ENCODE measurements around the gene SNRPA. TPM values are rescaled to one million over a fixed set of nuclear protein-coding genes. Genes with fewer than 3 reads are reported as not detected.

Gene SNRPA
- total and polyA plus RNA-seq, 2 of the 13 experiments (the other 11 are each of a cell fraction or from before 2014, with no cell fraction given): 59.6 to 162 TPM

DNA sequence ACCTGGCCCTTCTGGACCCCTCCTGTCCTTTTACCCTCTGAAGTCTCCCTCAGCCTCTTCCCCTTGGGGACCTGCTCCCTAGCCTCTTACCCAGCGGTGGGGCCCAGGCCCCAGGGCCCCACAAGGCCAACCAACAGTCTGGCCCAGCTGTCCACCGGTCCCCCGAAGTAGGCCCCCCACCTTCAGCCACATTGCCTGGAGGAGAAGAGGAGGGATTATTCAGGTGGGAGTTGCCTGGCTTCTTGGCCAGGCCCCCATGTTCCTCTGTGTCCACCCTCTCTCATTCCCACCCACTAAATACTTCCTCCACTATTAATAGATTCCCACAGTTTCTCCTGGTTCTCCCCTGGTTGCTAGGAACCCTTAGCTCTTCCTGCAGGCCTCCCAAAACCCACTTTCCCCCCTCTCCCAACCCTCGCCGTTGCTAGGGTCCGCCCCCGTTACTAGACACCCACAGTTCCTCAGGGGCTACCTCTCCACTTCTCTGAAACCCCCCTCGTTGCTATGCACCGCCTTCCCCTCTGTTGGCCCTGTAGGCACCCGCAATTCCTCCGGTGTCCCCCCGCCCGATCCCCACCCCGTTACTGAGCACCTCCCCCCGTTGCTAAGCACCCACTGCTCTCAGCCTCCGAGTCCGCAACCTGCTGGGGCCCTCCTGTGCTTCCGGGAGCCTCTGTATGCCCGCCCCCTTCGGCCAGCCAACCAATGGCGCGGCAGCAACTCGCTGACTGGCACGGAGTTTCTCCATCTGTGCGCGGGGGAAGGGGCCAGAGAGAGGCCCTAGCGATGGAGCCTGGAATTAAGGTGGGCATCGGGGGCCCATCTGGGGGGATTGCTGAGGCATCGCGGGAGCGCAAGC is 36.3 kb upstream of the SNRPA start:
- intact Hi-C loops (cut with micrococcal nuclease; ENCODE audit: unreplicated experiment) (loop anchor here (5.0 kb wide), 1 partner anchor 93 kb away; no protein-coding TSS in a partner anchor), in situ Hi-C loops (cut with HindIII; ENCODE audit: extremely low pct_ligation_motif_present, low pct_unique_long_range_greater_than_20kb) (loop anchor here (5.0 kb wide), 1 partner anchor 38 kb away; the partner anchor contains the start of genes ACTMAP and SNRPA)
- ATAC-seq (peak; percentile 81), FAIRE-seq (peak; percentile 64), DNase-seq (ENCODE audit: low spot score) (peak; percentile 81)
- WGBS (ENCODE audit: low lambda C conversion rate): 7% methylated on average over 26 of the region's 31 CpGs
- no TSS peak for BruUV-seq (replicated peaks)
- Histone ChIP-seq H3K4me1 (ENCODE audit: insufficient read depth, low read length) (peaks cover 24% of the 10 kb centered on the region), H3K27ac (ENCODE audit: extremely low read length, insufficient read depth, low read length) (peak overlapping the region; percentile 95), H3K36me3 (replicated peaks in 1 of 2; ENCODE audit: control insufficient read depth in 1 of 2, insufficient read depth in 2 of 2, low read length in 2 of 2) (peaks cover 2 to 4% of the 10 kb centered on the region in 2 experiments; a peak in 3 of 5 replicates), H3K9me3 (ENCODE audit: low read length) (no peaks in the 10 kb centered on the region), H2AFZ (ENCODE audit: low read length) (no peak overlapping the region), H3K27me3 (ENCODE audit: control insufficient read depth in 1 of 2, insufficient read depth in 2 of 2, low read length in 2 of 2) (no peaks in the 10 kb centered on the region; a peak in 1 of 5 replicates), H3K9ac (ENCODE audit: insufficient read depth, low read depth, low read length) (peak overlapping the region; percentile 96), H4K20me1 (ENCODE audit: insufficient read depth, low read length) (0 out of 2 replicates have a peak, but pooled peaks cover 4% of the 10 kb centered on the region), H3K4me3 (replicated peaks in 1 of 3; ENCODE audit: insufficient read depth in 1 of 3, low read depth in 2 of 3, low read length in 3 of 3) (peak overlapping the region; percentile 90 to 99 (median 92)), H3K79me2 (ENCODE audit: insufficient read depth, low read length) (peaks cover 24% of the 10 kb centered on the region), H3K4me2 (ENCODE audit: low read depth, low read length) (peak overlapping the region; percentile 94)
- CTCF ChIA-PET (ENCODE audit: low intra/inter-chr PET ratio, low total read pairs): no interaction called here
- POLR2A ChIA-PET: interaction anchor here (1.0 kb wide), 1 partner anchor 63 kb away, joined by 6 read pairs; the partner anchor contains the start of gene RAB4B
- TF ChIP-seq SAP130 (CRISPR knock-in tag; IDR thresholded peaks at IDR 0.05; ENCODE audit: low read depth) (peak; percentile 54), ZNF33B (CRISPR knock-in tag; IDR thresholded peaks at IDR 0.05) (no peak), ZNF383 (CRISPR knock-in tag; IDR thresholded peaks at IDR 0.05; ENCODE audit: borderline replicate concordance) (no peak), ZNF605 (CRISPR knock-in tag; IDR thresholded peaks at IDR 0.05) (peak; percentile 36; the same call in 1 of the 2 replicates), ZNF772 (CRISPR knock-in tag; IDR thresholded peaks at IDR 0.05) (0 out of 2 replicates have a peak, but pooled peaks have one; percentile 22), NFYC (CRISPR knock-in tag; IDR thresholded peaks at IDR 0.05) (peak; percentile 91), SP4 (CRISPR knock-in tag; IDR thresholded peaks at IDR 0.05) (peak; percentile 47; the same call in 1 of the 2 replicates), ZNF713 (CRISPR knock-in tag; IDR thresholded peaks at IDR 0.05) (peak; percentile 81; the same call in 1 of the 2 replicates), ZNF34 (CRISPR knock-in tag; IDR thresholded peaks at IDR 0.05; ENCODE audit: borderline replicate concordance) (no peak), ZBTB8A (CRISPR knock-in tag; IDR thresholded peaks at IDR 0.05; ENCODE audit: borderline replicate concordance, low read depth) (no peak), ZBTB38 (CRISPR knock-in tag; IDR thresholded peaks at IDR 0.05) (peak; percentile 12; the same call in 1 of the 2 replicates), ZMYM4 (CRISPR knock-in tag; IDR thresholded peaks at IDR 0.05) (0 out of 2 replicates have a peak, but pooled peaks have one; percentile 22), RBFOX2 (IDR thresholded peaks at IDR 0.05; ENCODE audit: low read depth, low read length) (peak; percentile 65), ZNF207 (IDR thresholded peaks at IDR 0.05; ENCODE audit: borderline replicate concordance) (no peak), HNRNPL (IDR thresholded peaks at IDR 0.05; ENCODE audit: low read depth, low read length) (0 out of 2 replicates have a peak, but pooled peaks have one; percentile 31), ZNF235 (CRISPR knock-in tag; IDR thresholded peaks at IDR 0.05; ENCODE audit: borderline replicate concordance) (no peak), ETV5 (CRISPR knock-in tag; IDR thresholded peaks at IDR 0.05; ENCODE audit: borderline replicate concordance) (peak; percentile 20; the same call in 1 of the 2 replicates), KLF16 (CRISPR knock-in tag; IDR thresholded peaks at IDR 0.05) (0 out of 4 replicates have a peak, but pooled peaks of 1 of the 2 experiments have one; percentile 24)
- TF ChIP-seq, protein P1, sequence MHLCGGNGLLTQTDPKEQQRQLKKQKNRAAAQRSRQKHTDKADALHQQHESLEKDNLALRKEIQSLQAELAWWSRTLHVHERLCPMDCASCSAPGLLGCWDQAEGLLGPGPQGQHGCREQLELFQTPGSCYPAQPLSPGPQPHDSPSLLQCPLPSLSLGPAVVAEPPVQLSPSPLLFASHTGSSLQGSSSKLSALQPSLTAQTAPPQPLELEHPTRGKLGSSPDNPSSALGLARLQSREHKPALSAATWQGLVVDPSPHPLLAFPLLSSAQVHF (CRISPR knock-in tag; IDR thresholded peaks at IDR 0.05): no peak
- TF ChIP-seq, protein P2, sequence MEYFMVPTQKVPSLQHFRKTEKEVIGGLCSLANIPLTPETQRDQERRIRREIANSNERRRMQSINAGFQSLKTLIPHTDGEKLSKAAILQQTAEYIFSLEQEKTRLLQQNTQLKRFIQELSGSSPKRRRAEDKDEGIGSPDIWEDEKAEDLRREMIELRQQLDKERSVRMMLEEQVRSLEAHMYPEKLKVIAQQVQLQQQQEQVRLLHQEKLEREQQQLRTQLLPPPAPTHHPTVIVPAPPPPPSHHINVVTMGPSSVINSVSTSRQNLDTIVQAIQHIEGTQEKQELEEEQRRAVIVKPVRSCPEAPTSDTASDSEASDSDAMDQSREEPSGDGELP (IDR thresholded peaks at IDR 0.05; ENCODE audit: borderline replicate concordance, low read depth): peak; percentile 52; the same call in 1 of the 2 replicates
- TF ChIP-seq, protein P3, sequence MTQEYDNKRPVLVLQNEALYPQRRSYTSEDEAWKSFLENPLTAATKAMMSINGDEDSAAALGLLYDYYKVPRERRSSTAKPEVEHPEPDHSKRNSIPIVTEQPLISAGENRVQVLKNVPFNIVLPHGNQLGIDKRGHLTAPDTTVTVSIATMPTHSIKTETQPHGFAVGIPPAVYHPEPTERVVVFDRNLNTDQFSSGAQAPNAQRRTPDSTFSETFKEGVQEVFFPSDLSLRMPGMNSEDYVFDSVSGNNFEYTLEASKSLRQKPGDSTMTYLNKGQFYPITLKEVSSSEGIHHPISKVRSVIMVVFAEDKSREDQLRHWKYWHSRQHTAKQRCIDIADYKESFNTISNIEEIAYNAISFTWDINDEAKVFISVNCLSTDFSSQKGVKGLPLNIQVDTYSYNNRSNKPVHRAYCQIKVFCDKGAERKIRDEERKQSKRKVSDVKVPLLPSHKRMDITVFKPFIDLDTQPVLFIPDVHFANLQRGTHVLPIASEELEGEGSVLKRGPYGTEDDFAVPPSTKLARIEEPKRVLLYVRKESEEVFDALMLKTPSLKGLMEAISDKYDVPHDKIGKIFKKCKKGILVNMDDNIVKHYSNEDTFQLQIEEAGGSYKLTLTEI (CRISPR knock-in tag; conservative IDR thresholded peaks at IDR 0.05): no peak

Data from HepG2 (cell line).